ENCODE data around the gene LRRC75B. TPM values are rescaled to one million over a fixed set of nuclear protein-coding genes. Genes with fewer than 3 reads are reported as not detected.
"Not testable (repeated sequence)": the region's sequence is repeated elsewhere in the genome, so short reads cannot be mapped to it uniquely, and the experiment has no call there.

Gene LRRC75B
- total RNA-seq, 2 donors from 2014 or later = 13.7 to 18.7 TPM

GRCh38 chr22:24602105-24602749 is 9.4 kb upstream of the LRRC75B start:
- DNase-seq (ENCODE audit: low spot score); ATAC-seq (ENCODE audit: insufficient number of reproducible peaks, low FRiP score, low read depth); H3K9me3 ChIP-seq; H3K27me3 ChIP-seq (replicated peaks; ENCODE audit: insufficient read depth); H3K27ac ChIP-seq; H3K36me3 ChIP-seq; H3K4me1 ChIP-seq (ENCODE audit: control insufficient read depth in 1 of 2, low read depth in 2 of 2); H3K4me3 ChIP-seq: not testable (repeated sequence)

DNA sequence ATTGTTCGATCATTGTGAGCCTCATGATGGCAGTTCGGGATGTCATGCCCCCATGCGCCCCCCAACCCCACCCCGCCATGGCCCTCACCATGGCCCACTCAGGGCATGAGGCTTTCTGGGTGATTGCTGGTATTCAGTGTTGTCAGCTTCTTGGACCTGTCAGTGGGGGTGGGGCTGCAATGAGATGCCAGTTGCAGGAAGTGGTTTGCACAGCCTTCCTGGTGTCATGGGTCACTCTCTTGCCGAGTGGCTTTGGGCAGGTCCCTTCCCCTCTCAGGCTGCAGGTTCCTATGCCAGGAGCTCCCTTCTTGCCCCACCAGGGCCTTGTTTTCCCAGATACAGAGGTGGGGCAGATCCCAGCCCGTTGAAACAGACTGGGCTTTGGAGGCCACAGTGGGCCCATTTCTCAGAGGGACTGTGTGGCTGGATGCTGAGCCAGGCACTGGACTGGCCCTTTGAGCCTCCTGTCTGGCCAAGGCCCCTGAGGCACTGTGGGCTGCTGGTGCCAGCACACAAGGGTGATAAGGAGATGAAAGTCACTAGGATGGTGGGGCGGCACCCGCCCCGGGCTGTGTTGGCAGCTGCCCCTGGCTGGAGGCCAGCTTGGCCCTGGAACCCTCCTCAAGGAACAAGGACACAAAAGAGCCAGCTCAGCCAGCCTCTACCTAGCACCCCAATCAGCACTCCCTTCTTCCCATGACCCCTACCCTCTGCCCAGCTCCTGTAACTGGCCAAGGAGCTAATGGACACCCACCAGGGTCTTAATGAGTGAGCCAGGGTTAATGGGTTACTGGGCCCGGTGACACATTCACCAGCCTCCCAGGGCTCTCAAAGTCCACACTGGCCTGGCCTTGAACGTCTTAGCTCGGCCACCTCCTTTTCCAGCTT is 8.6 kb upstream of the LRRC75B start:
- no peaks in the 10 kb centered on the region for H3K9me3 ChIP-seq
- H3K27me3 ChIP-seq (replicated peaks; ENCODE audit: insufficient read depth) = no peaks in the 10 kb centered on the region
- H3K36me3 ChIP-seq = no peaks in the 10 kb centered on the region
- no peak for TF ChIP-seq CTCF (IDR thresholded peaks at IDR 0.05)
- ATAC-seq (ENCODE audit: insufficient number of reproducible peaks, low FRiP score, low read depth) (no peak), DNase-seq (ENCODE audit: low spot score) (no peak)
- H3K4me1 ChIP-seq (ENCODE audit: control insufficient read depth in 1 of 2, low read depth in 2 of 2) = peaks cover 3 to 4% of the 10 kb centered on the region in 2 donors
- no peak overlapping the region for H3K4me3 ChIP-seq
- H3K27ac ChIP-seq = no peak overlapping the region

GRCh38 chr22:24599958-24600715 is 7.3 kb upstream of the LRRC75B start:
- not testable (repeated sequence) for H3K4me3 ChIP-seq

DNA sequence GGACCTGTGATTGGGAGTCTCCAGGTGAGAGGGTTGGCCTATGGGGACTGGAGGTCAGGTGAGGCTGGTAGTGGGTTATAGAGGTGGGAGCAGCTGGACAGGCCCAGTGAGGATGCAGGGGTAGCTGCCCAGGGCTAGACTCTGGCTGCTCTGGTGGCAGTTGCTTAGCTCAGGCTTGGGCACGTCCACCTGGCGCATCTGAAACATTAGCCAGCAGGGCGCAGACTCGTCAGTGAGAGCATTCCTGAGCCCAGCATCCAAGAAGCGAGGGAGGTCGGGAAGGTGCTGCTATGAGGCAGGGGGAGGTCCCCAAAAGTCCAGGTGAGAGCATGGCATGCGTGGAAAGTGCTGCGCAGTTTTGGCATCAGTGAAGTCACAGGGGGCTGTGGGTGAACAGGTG is 6.6 kb upstream of the LRRC75B start:
- no peak for ATAC-seq (ENCODE audit: insufficient number of reproducible peaks, low FRiP score, low read depth)
- H3K4me1 ChIP-seq (ENCODE audit: control insufficient read depth in 1 of 2, low read depth in 2 of 2) = peaks cover 3 to 6% of the 10 kb centered on the region in 2 donors
- H3K27ac ChIP-seq = no peak overlapping the region
- H3K4me3 ChIP-seq = no peak overlapping the region
- no peaks in the 10 kb centered on the region for H3K36me3 ChIP-seq
- no peak for DNase-seq (ENCODE audit: low spot score)
- TF ChIP-seq CTCF (IDR thresholded peaks at IDR 0.05) = no peak
- no peaks in the 10 kb centered on the region for H3K27me3 ChIP-seq (replicated peaks; ENCODE audit: insufficient read depth)
- H3K9me3 ChIP-seq = no peaks in the 10 kb centered on the region

More at GRCh38 chr22:24599958-24600715, 7.3 kb upstream of the LRRC75B start:
- not testable (repeated sequence) for H3K4me1 ChIP-seq (ENCODE audit: control insufficient read depth in 1 of 2, low read depth in 2 of 2); H3K27me3 ChIP-seq (replicated peaks; ENCODE audit: insufficient read depth); H3K27ac ChIP-seq; ATAC-seq (ENCODE audit: insufficient number of reproducible peaks, low FRiP score, low read depth); H3K36me3 ChIP-seq; H3K9me3 ChIP-seq; DNase-seq (ENCODE audit: low spot score)

DNA sequence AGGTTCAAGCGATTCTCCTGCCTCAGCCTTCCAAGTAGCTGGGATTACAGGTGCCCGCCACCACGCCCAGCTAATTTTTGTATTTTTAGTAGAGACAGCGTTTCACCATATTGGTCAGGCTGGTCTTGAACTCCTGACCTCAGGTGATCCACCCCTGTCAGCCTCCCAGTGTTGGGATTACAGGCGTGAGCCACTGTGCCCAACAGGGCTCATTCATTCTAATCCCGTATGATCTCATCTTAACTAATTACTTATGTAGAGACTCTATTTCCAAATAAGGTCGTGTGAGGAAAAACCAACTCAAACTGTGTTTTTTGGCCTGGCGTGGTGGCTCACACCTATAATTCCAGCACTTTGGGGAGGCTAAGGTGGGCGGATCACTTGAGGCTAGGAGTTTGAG is 4.2 kb upstream of the LRRC75B start:
- DNase-seq (ENCODE audit: low spot score); H3K9me3 ChIP-seq: not testable (repeated sequence)

GRCh38 chr22:24595863-24596262 is 3.0 kb upstream of the LRRC75B start:
- no peaks in the 10 kb centered on the region for H3K36me3 ChIP-seq
- no peaks in the 10 kb centered on the region for H3K27me3 ChIP-seq (replicated peaks; ENCODE audit: insufficient read depth)
- no peak overlapping the region for H3K27ac ChIP-seq
- no peak for DNase-seq (ENCODE audit: low spot score)
- no peak overlapping the region for H3K4me3 ChIP-seq
- peaks cover 0 to 22% of the 10 kb centered on the region in 2 donors for H3K4me1 ChIP-seq (ENCODE audit: control insufficient read depth in 1 of 2, low read depth in 2 of 2)
- no peak for ATAC-seq (ENCODE audit: insufficient number of reproducible peaks, low FRiP score, low read depth)
- no peaks in the 10 kb centered on the region for H3K9me3 ChIP-seq
- no peak for TF ChIP-seq CTCF (IDR thresholded peaks at IDR 0.05)

More for the DNA sequence above, 4.2 kb upstream of the LRRC75B start:
- not testable (repeated sequence) for H3K27me3 ChIP-seq (replicated peaks; ENCODE audit: insufficient read depth); H3K27ac ChIP-seq; H3K4me3 ChIP-seq; H3K36me3 ChIP-seq; ATAC-seq (ENCODE audit: insufficient number of reproducible peaks, low FRiP score, low read depth)
- peaks cover 3 to 21% of the 10 kb centered on the region in 2 donors for H3K4me1 ChIP-seq (ENCODE audit: control insufficient read depth in 1 of 2, low read depth in 2 of 2)

Data from thoracic aorta (tissue), 2 donors.